HK-2 (cell line): ENCODE data around the gene GREB1.
"Not testable (repeated sequence)": the region's sequence is repeated elsewhere in the genome, so short reads cannot be mapped to it uniquely, and the experiment has no call there.

Experiments used
- DNase-seq: peaks from one replicate; pipeline ENCODE4 v3.0.0-alpha.2; 2018; ENCODE audit not compliant: unreplicated experiment

GREB1 gene

DNA sequence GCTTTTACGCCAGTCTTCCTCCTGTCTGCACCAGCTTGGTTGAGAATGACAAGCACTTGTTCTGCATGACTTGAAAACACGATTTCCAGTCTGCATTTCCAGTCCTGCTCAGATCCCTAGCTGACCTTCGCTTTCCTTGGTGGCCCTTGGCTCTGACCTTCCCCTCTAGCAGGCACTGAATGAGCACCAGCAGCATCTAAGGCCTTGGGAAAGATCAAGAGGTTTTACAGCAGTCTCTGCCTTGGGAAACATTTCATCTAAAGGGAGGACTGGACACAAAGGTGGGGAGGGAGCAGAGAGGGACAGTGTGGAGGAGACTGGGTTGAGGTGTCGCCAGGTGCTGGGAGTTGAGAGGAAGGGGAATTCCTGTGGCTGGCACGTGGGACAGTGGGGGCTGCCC is 105.7 kb downstream of the GREB1 start:
- no peak for DNase-seq

DNA sequence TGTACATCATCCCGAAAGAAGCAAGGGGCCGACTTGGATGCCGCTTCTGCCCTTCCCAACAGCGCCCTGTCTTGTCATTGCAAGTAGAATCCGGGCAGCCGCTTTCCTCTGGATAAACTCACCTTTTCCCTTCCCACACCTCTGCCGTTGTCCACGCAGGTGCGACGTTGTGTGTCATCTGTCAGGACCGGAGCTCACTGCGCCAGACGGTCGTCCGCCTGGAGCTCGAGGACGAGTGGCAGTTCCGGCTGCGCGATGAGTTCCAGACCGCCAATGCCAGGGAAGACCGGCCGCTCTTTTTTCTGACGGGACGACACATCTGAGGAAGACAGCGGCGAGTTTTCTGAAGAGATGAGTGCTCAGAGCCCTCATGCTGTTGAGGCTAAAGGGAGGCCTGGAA is 106.3 kb downstream of the GREB1 start:
- no peak for DNase-seq

DNA sequence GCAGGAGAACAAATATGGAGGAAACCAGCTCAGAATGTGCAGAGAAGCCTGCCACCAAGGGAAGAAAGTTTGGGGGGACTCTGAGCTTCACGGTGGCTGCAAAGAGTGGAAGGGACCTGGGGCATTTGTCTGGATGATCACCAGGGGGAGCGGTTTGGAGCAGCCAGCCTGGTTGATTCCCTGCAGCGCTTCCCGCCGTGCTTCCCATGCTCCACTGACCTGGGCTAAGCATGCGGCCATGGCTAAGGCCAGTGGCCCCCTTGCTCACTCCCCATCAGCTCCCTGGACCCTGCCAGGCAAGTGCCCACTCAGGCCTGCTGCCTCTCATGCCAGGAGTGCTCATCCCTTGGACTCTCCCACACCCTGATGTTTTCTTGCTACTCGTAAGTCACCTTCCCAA is 109.1 kb downstream of the GREB1 start:
- DNase-seq, result no peak

DNA sequence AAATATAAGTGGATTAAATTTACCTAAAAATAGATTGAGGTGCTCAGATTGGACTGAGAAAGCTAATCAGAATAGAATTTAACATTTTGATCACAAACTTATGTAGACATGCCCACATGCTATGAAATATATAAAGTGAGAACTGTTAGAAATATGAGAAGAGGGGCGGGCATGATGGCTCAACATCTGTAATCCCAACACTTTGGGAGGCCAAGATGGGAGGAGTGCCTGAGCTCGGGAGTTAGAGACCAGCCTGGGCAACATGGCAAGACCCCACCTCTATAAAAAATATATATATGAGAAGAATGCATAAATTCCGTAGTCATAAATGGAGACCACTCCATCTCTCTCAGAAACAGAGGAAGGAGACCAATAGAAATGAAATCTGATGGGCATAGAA is 110.4 kb downstream of the GREB1 start:
- DNase-seq, result no peak

DNA sequence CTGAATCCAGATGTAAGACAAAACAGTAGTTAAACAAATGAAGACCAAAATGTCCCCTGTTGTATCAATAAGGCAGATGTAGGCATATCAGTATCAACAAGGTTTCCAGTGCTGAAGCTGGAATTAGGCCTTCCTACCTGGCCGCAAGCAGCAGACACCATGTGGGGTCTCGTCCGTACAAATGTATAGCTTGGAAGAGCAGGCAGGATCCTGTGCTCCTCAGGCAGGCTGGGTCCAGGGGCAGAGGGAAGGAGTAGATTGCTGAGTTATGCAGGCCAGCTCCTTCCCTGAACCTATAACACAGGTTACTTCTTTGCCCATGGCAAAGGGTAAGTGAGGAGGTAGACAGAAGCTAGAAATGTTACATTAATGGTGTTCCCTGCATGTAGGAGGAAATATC is 112.7 kb downstream of the GREB1 start:
- no peak for DNase-seq

DNA sequence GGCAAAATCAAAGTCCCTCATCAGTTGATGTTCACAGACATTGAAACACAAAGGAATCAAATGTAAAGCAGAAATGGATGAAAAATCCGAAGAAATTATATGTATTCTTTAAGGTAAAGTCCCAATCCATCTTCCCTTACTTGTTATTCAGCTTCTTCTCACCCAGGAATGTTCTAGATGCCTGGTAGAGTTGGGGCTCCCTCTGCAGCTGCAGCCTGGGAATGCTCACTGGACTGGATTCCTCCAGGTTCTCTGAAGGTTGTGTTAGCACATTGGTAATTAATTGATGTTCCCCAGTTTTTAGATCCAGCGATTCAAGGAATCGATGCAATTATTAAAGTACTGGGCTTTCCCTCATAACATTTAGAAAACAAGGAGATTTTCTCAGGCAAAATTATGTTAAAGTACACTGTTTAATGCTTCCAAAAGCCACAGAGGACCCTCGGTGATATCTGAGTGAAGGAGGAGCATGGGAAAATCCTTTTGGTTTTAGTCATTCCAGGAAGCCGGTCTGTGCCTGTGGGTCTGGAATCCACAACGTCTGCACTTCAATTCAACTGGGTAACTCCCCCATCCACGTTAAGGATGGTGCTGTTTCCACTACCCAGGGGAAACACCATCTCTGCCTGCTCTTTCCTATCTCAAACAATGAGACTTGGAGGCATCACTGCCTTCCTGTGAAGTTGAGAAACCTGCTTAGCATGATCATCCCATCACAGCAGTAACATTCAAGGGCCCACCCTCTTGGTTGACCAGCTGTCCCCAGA is 114.2 kb downstream of the GREB1 start:
- no peak for DNase-seq

DNA sequence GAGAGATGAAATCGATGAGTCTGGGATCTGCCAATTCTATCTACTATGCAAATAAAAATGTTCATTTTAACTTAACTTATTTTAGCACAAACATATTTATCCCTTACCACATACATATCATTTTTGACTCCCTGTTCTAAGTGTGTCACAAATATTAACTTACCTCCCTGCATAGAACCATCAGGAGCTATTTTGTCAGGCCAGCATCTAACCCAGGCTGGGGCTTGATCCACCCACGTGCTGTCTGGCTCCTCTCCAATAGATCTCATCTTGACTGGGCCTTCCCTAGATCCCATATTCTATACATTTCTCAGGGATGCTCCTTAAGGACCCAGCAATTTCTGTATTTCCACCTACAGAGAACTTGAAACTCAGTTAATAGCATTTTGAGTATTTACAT is 115.2 kb downstream of the GREB1 start:
- DNase-seq, result no peak

DNA sequence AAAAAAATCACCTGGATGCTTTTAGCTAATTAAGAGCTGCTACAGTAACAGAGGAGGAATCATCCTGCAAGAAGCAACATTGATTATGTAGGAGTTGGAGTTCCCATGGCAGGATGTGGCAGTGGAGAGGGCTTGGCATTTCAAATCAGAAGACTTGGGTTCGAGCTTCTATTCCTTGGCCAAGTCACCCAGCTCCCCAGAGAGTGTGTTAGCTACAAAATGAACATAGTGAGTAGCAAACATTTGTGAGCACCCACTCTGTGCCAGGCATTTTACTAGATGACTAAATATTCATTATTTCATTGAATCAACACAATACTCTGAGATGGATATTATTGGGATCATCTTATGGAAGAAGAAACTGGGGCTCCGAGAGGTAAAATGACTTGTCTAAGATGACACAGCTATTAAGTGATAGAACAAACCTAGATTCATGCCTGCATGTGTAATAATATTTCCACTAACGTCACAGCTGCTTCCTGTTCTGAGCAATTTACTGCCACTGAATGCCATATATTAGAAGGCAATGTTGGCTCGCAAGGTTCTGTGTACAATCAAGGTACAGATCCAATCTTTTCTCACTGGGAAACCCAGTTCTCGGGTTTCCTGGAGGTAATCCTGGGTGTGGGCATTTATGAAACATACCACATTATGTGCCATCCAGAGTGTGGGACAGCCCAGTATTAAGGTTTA is 118.2 kb downstream of the GREB1 start:
- no peak for DNase-seq

DNA sequence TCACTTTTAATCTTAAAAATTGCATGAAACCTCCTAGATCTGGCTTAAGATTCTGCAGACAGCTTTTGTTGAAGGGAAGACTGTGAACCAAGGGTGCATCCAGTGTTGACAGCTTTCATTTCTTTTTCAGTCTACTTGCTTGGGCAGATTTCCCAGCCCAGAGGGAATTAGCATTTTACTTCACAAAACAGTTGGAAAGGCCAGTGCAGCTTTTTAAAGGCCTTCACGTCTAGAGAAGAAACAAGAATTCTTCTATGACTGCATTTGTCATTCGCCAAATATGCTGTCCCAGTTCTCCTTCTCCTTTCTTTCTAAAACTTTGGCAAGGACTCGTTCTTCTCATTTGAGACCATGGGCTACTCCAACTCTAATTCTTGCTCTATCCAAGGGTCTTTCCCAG is 118.7 kb downstream of the GREB1 start:
- no peak for DNase-seq

DNA sequence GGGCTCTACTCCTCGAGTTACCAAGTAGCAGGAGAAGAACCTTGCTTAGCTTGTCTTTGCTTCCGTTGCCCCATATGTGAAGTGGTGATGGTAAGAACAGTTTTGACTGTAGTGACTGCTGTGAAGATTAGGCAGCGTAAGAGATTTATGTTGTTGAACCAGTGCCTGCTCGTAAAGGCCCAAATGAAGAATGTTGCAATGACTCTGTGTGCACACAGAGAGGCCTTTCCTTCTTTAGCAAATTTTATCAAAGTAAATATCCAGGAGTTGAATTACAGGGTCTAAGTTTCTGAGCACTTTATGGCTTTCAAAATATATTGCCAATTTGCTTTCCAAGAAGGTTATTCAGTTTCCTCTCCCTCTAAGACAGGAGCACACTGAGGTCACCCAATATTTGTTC is 121.7 kb downstream of the GREB1 start:
- no peak for DNase-seq

DNA sequence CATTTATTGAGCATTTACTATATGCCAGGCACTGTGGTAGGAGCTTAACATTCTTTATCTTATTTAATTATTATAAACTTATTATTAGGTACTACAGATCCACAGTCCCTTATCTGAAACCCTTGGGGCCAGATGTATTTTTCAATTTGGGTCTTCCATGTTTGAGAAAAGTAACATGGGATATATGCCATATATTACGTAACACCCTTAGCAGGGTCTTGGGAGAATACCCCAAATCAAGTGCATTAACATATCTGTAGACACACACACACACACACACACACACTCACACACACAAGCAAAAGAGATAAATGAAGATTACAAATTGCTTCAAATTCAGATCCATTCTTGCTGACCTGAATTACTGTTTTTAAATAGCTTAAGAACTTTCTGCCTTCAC is 122.4 kb downstream of the GREB1 start:
- DNase-seq, result no peak

DNA sequence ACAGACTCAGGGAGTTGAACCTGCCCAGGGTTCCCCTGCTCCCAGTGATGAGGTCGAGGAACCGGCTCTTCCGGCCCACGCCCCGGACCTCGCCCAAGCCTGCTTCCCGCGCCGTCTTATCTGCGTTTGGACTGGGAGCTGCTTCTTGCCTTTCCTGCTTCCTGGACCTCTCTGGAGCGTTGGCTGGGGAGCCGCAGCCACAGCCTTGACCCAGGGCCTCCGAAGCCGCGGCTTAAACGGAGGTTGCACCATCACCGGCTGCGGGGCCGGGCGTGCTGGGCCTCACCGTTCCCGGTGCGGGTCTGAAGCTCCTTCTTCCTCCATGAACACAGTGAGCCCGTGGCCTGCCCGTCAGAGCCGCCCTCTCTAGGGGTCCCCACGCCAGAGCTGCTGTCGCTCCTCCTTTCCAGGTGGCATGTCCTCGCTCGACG is 122.8 kb downstream of the GREB1 start:
- DNase-seq, result no peak

DNA sequence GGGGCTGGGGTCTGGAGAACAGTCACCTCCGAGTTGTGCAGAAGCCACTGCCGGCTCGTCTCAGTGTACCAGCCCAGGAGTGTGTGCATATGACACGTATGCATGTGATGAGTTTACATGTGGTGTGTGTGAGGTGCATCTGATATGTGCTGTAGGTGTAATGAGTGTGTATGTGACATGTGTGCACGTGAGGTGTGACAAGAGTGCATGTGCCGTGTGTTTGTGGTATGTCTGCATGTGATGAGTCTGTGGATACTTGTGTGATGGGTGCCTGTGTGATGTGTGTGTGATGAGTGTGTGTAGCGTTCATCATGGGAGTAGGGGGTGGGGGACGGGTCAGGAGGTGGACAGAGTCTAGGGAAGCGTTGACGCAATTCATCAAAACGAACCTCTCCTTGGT is 123.3 kb downstream of the GREB1 start:
- DNase-seq, result no peak

DNA sequence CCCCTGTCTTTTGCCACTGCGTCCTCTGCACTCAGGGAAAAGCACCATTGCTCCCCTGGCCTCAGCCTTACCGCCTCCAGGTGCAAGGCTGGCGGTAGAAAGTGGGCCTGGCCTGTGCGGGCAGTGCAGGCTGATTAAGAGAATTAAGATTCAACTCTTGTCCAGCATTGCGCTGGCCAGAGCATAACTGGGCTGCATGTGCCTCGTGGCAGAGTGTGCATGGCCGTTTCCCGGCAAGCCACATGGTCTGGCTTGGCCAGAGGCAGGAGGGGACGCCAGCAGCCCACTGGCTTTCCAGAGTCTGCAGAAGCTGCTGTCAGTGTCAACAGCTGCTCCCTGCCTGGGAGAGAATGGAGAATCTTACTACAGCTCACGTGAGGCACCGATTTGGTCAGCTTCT is 123.8 kb downstream of the GREB1 start:
- DNase-seq, result no peak

DNA sequence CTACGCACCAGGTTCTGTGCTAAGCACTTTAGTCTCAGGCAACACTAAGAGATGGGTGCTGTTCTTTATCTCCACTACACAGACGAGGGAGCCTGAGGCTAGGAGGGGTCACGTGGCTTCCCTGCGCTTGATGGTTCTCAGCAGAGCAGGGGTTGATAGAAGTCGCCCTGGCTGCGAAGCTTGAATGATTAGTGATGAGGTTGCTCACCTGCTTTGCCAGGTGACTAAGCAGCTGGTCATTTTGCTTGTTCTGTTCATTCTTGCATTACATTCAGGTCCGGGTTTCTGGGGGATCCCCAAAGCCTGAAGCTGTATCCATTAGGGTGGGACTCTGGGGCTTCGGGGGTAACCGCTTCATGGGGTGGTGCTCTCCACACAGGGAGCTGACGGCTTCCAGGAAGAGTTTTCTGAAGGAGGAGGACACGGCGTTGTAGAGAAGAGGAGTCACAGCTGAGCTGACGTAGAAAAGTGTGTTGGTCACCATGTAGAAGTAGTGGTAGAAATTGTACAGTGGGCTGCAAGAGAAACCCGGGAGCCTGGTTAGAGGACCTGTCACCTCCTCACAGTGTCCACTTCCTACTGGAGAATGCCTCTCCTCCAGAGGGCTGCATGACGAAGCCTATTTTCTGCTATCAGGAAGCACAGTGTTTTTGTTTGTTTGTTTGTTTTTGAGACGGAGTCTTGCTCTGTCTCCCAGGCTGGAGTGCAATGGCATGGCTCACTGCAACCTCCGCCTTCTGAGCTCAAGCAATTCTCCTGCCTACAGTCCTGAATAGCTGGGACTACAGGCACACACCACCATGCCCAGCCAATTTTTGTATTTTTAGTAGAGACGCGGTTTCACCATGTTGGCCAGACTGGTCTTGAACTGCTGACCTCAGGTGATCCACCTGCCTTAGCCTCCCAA is 124.6 kb downstream of the GREB1 start:
- DNase-seq, result no peak

DNA sequence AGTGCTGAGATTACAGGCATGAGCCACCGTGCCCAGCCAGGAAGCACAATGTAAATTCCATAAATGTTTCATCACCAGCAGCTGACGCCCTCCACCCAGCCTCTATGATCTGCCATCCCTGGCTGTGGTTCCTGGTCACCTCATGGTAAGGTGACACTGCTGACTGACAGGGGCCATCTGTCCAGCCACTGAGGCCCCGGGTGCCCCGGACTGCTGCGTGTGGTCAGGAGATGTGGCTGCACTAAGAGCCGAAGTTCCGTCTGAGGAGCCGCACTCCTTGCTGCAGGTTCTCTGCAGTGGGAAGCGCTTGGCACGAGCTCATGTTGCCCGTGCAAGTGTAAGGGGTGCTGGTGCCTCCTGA is 125.2 kb downstream of the GREB1 start:
- DNase-seq, result no peak

DNA sequence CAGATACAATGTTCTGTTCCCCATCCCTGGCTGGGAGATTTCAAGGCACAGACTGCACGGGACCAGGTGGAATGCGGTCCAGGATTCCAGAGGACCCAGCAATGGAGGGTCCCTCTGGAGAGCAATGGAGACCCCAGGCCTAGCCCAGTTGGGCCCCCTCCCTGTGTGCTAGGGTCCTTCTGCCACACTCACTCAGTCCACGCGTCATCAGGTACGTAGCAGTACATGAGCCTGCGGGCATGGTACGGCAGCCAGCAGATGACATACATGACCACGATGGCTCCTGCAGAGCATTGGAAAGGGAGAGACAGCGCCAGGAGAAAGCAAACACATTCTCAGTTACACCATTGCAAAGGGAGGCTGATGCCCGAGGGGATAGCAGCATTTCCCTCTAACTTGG is 126.0 kb downstream of the GREB1 start:
- no peak for DNase-seq

DNA sequence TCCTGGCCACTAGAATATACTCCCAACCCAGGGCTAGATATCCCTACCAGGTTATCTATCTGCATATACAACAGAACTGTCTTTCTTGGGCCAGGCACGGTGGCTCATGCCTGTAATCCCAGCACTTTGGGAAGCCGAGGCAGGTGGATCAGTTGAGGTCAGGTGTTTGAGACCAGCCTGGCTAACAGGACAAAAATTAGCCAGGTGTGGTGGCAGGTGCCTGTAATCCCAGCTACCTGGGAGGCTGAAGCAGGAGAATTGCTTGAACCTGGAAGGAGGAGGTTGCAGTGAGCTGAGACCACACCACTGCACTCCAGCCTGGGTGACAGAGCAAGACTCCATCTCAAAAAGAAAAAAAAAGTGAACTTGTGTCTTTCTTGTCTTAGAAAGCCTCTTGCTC is 126.6 kb downstream of the GREB1 start:
- DNase-seq, result not testable (repeated sequence)

DNA sequence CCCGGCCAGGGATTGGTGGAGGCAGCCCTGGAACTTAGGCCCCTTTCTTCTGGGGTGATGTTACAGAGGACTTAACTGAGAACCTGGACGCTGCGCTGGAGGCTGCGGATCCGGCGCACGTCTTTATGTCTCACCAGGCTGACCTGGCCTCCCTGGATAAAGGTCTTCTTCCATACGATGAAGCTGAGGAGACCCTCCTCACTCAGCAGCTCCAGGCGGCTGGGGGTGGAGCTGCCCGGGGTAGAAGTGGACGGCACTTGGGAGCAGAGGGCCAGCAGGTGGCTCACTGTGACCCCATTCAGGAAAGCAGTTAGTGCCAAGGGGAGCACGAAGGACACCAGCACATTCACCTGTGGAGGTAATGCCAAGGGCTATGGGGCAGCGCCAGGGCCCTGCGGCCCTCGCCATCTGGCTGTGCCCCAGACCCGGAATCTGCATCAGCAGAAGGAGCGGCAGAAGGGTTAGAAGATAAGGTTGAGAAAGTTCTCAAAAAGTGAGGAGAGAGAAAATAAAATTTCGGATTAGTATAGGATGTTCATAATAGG is 128.1 kb downstream of the GREB1 start:
- no peak for DNase-seq

DNA sequence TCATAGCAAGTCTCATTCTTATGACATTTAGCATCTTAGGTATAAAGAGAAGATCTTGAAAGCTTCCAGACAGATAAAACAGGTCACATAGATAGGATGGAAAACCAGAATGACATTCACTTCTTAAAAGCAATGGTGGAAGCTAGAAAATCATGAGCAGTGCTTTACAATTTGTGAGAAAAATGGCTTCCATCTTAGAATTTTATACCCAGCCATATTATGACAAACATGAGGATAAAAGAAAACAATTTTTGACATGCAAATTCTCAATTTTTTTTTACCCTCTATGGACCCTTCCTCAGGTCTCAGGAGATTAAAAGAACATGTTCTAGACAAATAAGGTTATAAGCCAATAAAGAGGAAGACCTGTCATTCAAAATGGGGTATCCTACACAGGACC is 129.0 kb downstream of the GREB1 start:
- no peak for DNase-seq

DNA sequence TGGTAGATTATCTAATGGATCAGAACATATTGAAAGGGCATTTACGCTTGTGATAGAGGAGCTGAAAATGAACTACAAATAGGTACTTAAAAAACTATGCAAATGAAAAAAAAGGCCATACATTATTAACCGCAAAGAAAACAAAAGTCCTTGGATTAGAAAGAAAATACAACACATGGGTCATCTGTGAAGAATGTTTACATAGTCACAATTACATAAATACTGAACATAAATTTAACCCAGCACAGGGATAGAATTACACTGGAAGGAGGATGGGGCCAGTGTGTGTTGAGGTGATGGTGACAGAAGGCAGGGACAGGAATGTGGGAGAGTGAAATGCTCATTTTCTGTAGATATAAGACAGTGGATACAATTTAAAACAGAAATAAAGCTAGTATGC is 129.6 kb downstream of the GREB1 start:
- no peak for DNase-seq

DNA sequence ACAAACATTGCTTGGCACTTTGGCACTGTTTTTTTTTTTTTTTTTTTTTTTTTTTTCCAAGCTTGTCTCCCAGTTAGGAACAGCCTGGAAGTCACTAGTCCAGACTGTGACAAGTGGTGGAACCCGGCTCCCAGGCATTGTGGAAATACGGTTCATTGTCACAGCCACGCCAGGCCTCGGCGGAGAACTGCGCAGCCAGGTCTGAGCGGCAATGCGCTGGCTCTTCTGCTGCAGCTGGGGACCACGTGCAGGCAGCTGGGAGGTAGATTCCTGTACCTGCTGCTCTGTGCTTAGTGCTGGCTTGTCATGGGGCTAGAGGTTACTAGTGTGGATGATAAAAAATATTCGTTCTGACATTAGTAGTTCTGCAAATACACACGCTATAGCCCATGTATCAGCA is 131.2 kb downstream of the GREB1 start:
- DNase-seq, result no peak
